ENCODE data around the gene DNAH17.

GRCh38 chr17:78562734-78563133 lies 14.5 kb downstream of the DNAH17 start:
- TF ChIP-seq CTCF (IDR thresholded peaks at IDR 0.05) (no peak), EZH2 (IDR thresholded peaks at IDR 0.05; ENCODE audit: borderline replicate concordance, insufficient read depth, low read depth, low read length, poor library complexity, severe bottlenecking) (no peak)
